HG02973 (cell line): Measurements from ENCODE around the gene RPL18.

Source experiments
- ATAC-seq: cut with Tn5 transposase; IDR thresholded peaks from one replicate; pipeline ENCODE4 v1.9.1; 2021; ENCODE audit warnings: moderate library complexity; ENCODE audit not compliant: unreplicated experiment

Gene RPL18

GRCh38 chr19:48630296-48631063 lies 11.5 kb upstream of the RPL18 start:
- ATAC-seq = no peak

GRCh38 chr19:48629599-48630295 lies 10.8 kb upstream of the RPL18 start:
- ATAC-seq = no peak

- ATAC-seq = no peak
Observed at GRCh38 chr19:48629297-48629598, 10.3 kb upstream of the RPL18 start.

GRCh38 chr19:48628486-48629296 lies 9.7 kb upstream of the RPL18 start:
- ATAC-seq = no peak

GRCh38 chr19:48627865-48628314 lies 8.9 kb upstream of the RPL18 start:
- ATAC-seq = no peak

- ATAC-seq = no peak
Observed at GRCh38 chr19:48627201-48627864, 8.4 kb upstream of the RPL18 start.

DNA sequence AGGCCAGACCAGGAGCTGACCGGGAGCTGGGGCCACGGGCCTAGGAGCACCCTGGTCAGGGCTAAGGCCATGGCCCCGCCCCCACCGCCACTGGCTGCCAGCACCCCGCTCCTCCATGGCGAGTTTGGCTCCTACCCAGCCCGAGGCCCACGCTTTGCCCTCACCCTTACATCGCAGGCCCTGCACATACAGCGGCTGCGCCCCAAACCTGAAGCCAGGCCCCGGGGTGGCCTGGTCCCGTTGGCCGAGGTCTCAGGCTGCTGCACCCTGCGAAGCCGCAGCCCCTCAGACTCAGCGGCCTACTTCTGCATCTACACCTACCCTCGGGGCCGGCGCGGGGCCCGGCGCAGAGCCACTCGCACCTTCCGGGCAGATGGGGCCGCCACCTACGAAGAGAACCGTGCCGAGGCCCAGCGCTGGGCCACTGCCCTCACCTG lies 6.9 kb upstream of the RPL18 start:
- no peak for ATAC-seq

DNA sequence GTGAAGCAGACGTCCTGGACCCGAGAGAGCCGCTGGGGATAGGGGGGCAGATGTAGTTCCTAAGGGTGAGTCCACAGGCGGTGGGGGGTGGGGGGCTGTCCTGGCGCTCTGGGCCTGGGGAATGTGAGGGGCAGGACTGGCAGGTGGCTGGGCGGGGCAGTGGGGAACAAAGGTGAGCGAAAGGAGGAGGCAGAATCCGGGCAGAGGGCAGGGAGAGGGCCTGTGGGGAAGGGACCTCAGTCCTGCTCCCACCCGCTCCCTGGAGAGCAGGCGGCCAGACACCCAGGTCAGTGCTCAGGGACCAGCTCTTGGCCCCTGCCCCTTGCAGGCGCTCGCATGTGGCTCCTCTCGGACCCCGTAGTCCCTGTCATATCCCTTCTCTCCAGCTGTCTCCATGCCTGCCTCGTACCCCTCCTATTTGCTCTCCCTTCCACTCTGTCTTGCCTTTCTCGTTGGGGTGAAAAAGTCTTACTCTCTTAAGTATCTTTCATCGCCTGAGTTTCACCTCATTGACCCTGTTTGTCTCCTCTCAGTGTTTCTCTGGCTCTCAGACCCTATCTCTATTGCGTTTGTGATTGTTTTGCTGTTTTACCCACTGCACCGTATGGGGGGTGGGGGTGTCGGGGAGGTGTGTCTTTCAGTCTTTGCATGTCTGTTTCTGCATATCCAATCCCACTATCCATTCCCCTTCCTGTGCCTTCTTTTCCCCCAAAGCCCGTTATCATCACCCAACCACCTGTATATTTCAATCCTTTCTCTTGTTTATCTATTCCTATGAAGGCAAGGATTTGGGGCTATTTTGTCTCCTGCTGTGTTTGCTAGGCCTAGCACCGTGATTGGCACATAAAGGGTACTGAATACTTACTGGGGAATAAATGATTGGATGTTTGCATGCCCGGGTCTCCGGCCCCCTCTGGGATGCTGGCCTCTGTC lies 6.1 kb upstream of the RPL18 start:
- no peak for ATAC-seq

- ATAC-seq = peak; percentile 51
Observed at GRCh38 chr19:48624067-48624594, 5.2 kb upstream of the RPL18 start.

DNA sequence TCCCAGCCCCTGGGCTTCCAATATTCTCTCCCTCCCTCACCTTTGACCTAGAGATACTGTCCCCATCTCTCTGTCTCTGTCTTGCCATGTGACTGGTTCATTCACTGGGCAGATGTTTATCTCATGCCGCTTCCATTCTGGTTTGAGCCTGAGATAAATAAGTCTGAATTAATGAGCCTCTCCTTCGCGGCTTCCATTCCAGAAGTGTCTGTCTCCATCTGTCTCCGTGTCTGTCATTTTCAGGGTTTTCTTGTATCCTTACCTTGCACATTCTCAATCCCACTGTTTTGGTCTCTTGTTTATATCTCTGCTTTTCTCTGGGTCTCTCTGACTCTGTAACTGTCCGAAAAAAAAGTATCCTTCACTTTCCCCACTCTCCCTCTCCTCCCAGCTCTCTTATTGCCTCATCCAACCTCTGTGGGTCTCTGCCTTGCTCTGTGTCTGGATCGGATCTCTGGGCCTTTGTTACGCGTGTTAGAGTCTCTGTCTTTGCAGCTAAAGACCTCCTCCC lies 4.6 kb upstream of the RPL18 start:
- ATAC-seq = no peak

DNA sequence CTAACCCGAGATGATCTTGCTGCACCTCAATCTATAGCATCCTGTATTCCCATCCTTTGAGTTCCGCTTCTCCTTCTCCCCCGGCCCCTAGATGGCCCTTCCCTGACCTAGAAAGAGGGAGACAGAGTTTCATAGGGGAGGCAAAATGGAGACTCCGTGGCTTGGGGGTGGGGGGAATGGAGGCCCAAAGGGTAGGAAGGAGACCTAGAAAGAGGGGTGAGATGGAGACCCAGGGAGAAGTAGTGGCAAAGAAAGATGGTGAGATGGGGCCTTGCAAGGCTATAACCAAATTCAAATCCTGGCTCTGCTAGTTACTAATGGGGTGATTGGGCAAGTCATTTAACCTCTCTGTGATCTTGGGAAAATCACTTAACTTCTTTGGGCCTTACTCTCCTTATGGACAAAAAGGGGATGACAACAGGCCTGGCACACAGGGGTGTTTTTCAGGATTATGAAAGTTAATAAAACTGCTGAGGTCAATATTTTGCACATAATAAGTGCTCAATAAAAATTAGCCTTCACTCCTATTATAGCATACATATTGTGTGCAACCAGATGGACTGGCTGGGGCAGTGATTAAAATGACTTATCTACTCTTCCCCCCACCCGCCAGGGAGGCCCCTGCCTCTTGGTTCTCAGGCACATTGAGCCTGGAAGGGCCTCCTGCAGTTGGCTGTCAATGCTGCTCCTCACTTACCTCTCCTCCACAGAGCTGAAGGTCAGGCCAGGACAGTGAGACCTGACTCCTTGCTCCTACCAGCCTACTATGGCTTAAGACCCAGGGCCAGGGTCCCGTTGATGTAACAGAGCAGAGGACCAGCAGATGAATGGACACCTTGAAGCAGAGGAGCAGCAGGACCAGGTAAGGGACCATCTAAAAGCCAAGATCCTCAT lies 961 bp upstream of the RPL18 start:
- ATAC-seq = no peak

DNA sequence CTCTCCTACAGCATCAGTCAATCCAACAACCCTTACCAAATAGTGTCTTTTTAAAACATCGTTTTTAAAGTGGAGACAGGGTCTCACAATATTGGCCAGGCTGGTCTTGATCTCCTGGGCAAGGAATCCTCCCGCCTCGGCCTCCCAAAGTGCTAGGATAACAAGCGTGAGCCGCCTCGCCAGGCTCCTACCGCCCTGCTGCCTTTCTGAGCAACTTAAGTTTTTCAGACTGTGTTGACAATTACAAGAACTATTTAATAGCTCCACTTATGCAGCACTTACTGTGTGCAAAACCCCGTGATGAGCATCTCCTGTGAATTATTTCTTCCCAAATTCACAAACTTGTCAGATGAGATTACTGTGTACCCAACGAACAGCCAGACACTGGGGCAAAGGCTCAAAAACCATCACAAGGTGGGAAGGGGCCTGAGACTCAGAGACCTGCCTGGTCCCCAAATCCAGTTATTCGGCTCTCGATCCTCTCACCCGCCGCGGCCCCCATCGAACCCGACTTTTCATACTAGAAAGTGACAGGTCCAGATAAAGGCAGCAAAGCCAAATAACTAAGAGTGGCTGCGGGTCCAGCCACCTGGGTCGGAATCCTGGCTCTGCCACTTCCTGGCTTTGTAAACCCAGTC lies 581 bp downstream of the RPL18 start:
- no peak for ATAC-seq

DNA sequence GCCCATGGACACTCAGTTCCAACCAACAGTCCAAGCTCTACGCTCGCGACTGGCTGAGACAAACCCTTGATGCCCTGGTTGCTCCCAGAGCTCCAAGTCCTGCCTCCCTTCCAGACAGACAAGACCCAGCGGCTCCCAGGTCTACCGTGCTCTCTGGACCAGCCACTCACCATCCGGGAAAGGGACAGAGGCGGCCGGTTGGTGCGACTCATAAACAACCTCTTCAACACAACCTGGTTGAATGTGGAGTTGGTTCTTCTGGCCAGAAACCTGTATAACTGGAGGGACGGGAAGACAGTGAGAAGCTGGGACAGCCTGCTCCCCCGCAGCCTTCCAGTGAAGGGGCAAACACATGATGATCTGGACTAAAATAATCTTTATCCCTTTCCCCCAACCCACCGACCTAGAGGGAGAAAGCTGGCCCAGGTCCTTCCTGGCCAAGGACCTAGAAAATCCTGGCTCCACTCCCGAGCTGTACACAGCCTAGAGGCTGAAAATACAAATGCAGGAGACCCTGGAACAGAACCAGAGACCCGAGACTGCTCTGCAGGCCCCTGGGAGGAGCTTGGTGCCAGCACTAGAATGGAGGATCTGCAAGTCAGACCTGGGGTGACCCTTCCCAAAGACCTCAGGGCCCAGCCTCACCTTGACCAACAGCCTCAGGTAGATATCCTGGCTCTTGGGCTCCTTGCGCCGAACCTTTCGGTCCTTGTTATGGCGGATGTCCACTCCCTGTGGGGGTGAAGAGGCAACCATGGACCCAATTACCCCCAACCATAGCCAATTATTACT lies 1.6 kb downstream of the RPL18 start:
- ATAC-seq = no peak

DNA sequence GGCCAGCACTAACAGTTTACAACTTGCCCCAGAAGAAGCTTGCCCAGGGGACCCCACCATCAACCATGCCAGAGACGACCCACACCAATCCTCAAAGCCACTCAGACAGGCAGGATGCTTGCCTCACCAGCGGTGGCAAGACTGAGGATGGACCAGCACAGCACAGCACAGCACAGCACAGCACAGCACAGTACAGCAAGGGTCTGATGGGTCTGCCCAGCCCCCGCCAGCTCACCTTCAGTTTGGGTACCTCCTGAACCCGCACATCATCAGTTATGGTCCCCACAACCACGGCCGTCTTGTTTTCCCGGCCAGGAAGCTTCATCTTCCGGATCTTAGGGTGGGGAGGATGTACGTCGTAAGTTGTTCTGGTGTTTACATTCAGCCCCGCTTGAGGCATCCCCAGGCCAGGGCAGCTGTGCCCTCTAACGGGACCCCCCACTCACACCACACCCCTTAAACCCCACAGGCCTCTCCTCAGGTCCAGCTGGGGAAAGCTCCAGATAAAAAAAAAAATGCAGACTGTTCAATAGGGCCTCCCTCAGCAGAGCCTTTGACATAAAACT lies 2.4 kb downstream of the RPL18 start:
- ATAC-seq = no peak

DNA sequence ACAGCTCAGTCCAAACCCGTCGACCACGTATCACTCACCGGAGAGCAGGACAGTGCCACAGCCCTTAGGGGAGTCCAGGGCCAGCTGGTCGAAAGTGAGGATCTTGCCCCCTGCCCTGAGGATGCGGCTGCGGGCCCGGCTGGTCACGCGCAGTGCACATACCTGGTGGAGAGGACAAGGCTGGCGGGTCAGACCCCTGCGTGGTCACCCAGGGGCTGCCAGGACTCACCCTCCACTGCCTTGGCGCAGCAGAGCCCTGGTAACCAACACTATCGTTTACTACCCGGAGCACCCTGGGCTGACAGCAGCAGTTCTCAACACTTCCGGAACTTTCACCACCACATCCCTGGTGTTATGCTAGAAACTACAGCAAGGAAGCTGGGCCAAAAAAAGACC lies 2.9 kb downstream of the RPL18 start:
- no peak for ATAC-seq

GRCh38 chr19:48615231-48616040 lies 3.5 kb downstream of the RPL18 start:
- no peak for ATAC-seq
